D721Med (cell line): ENCODE results near the gene TOB1.

Experiments
- DNase-seq: peaks from one replicate; pipeline ENCODE4 v3.0.0; 2011; ENCODE audit warnings: low spot score; ENCODE audit not compliant: insufficient read length
- FAIRE-seq: peaks from 2 replicates; lab custom pipeline; 2011; peaks lifted over from hg19 to GRCh38; lab: Jason Lieb, UNC
- CTCF ChIP-seq: IDR thresholded peaks from 2 replicates; pipeline ENCODE4 v1.5.1; 2012; ENCODE audit warnings: mild to moderate bottlenecking, control low read depth; ENCODE audit not compliant: insufficient read depth; ENCODE audit errors: missing control alignments

The TOB1 gene

GRCh38 chr17:50908860-50909764 lies 43.0 kb upstream of the TOB1 start:
- FAIRE-seq (no peak), DNase-seq (no peak)
- no peak for TF ChIP-seq CTCF

- no peak for TF ChIP-seq CTCF
- FAIRE-seq = no peak
- no peak for DNase-seq
Observed at GRCh38 chr17:50908140-50908859, 42.1 kb upstream of the TOB1 start.

GRCh38 chr17:50906443-50906842 lies 40.3 kb upstream of the TOB1 start:
- TF ChIP-seq CTCF = no peak
- DNase-seq (no peak), FAIRE-seq (no peak)

- DNase-seq = no peak
- TF ChIP-seq CTCF = no peak
- no peak for FAIRE-seq
Observed at GRCh38 chr17:50905460-50905803, 39.3 kb upstream of the TOB1 start.

GRCh38 chr17:50904518-50905459 lies 38.6 kb upstream of the TOB1 start:
- no peak for DNase-seq

More at GRCh38 chr17:50904518-50905459, 38.6 kb upstream of the TOB1 start:
- TF ChIP-seq CTCF = no peak
- no peak for FAIRE-seq
